HG03103 (cell line): ENCODE data around the gene IFI27.
"Not testable (repeated sequence)": the region's sequence is repeated elsewhere in the genome, so short reads cannot be mapped to it uniquely, and the experiment has no call there.

ENCODE experiments used
- ATAC-seq: cut with Tn5 transposase; IDR thresholded peaks from one replicate; pipeline ENCODE4 v1.9.1; 2021; ENCODE audit warnings: low read depth; ENCODE audit not compliant: unreplicated experiment

IFI27 gene

DNA sequence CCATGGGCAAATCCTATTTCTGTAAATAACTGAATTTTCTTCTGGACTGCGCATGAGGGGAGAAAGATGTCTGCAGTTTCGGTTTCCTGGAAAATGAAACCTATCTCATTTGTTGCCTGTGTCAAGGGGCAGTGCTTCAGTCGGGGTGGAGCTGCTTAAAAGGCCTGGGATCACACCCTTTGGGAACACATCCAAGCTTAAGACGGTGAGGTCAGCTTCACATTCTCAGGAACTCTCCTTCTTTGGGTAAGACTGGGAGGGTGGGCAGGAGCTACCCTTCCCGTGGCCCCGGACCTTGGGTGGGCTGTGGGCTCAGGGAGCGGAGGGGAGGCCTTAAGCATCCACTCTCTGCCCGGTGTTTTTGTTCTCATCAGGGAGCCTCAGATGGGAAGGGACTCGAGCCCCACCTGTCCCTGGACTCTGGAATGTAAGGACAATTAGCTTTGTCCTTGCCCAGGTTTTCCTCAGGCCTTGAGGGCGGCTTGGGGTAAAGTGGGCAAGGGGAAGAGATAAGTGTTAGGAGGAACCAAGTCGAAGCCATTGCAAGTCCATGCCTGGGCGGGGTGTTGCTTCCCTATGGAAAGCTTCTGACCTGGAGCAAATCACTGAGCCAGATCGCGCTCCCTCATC is at the start of gene IFI27:
TSS of gene IFI27 (plus strand) at position 185 of the 630 bp plus-strand sequence.
- no peak for ATAC-seq

GRCh38 chr14:94062344-94062940 is 48.1 kb upstream of the IFI27 start:
- ATAC-seq, result no peak

DNA sequence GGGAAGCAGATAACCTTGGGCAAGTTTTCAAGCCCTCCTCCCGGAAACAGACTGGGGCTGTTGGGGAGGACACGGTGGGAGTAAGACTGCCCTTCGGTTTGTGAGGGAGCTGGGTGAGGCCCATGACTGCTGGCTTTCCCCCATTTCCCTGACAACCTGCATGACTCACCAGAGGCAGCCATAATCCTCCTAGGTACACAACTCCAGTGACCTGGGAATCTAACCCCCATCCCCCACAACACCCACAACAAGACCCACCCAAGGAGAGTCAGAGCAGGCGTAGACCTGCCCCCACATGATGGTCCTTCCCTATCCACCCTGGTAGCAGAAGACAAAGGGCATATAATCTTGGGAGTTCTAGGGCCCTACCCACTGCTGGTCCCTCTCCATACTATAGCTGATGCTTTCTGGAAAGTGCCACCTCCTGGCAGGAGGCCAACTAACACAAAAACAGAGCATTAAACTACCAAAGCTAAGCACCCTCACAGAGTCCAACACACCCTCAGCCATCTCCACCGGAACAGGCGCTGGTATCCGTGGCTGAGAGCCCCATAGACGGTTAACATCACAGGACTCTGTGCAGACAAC is 44.4 kb upstream of the IFI27 start:
- no peak for ATAC-seq

DNA sequence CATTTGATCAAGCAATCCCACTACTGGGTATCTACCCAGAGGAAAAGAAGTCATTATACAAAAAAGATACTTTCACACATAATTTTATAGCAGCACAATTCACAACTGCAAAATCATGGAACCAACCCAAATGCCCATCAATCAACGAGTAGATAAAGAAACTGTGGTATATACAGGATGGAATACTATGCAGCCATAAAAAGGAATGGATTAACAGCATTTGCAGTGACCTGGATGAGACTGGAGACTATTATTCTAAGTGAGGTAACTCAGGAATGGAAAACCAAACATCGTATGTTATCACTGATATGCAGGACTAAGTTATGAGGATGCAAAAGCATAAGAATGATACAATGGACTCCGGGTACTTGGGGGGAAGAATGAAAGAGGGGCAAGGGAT is 38.5 kb upstream of the IFI27 start:
- ATAC-seq, result not testable (repeated sequence)

GRCh38 chr14:94074534-94074933 is 36.0 kb upstream of the IFI27 start:
- no peak for ATAC-seq

DNA sequence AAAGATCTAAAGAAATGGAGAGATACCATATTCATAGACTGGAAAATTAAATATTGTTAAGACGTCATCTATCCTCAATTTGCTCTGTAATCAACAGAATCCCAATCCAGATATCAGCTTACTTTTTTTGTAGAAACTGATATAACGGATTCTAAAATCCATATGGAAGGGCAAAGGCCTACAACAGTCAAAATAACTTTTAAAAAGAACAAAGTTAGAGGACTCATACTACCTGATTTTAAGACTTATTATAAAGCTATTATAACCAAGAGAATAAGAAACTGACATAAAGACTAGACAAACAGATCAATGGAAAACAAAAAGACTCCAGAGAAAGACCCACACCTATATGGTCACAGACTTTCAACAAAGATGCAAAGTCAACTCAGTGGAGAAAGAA is 35.5 kb upstream of the IFI27 start:
- ATAC-seq, result no peak

- ATAC-seq, result no peak
These were observed 33.3 kb upstream of the IFI27 start for GRCh38 chr14:94077111-94077821.

- ATAC-seq, result no peak
These were observed 32.7 kb upstream of the IFI27 start for GRCh38 chr14:94077823-94078222.

- ATAC-seq, result peak; percentile 4
These were observed 30.5 kb upstream of the IFI27 start for GRCh38 chr14:94079891-94080620.

DNA sequence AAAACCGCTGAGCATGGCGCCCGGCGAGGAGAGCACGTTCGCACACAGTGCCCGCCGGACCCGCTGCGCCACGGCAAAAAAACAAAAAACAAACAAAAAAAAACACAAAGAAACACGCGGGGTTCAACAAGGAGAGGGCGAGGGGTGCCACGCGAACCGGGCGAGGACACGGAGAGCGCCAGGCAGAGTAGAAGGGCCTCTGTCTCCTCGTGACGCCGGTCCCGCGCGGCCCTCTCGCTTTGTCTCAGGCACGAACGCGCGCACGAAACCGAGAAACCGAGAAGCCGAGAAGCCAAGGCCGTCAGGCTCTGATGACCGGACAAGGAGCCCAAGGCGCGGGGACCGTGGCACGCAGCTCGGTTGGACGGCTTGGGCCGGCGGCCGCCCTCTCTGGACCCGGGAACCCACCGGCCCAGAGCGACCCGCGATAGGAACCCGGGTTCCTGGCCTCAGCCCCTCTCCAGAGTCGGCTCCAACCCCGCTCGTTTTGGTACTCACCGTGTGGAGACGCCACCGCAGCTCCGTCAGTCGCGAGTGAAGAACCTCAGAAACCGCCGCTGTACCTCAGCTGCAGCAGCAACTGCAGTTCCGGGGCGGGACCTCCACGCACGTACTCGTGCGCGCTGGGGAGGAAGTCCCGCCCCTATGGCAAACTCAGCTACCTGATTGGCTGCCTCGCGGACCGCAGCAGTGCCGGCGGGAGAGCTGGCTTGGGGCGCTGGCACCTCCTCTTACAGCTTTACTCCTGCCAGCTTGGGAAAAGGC is 29.7 kb upstream of the IFI27 start, which contains the start of the genes DDX24 and IFI27L1:
TSS of gene DDX24 (minus strand) at position 582 of the 765 bp plus-strand sequence. CDS start 1,460 bp downstream, outside the sequence.
TSS of gene IFI27L1 (plus strand) at position 690 of the 765 bp plus-strand sequence. CDS start 15,628 bp downstream, outside the sequence.
- peak; percentile 98 for ATAC-seq

- peak; percentile 15 for ATAC-seq
These were observed 29.1 kb upstream of the IFI27 start for GRCh38 chr14:94081386-94081820.

GRCh38 chr14:94087891-94088290 is 22.6 kb upstream of the IFI27 start:
- ATAC-seq, result no peak

- no peak for ATAC-seq
These were observed 22.0 kb upstream of the IFI27 start for GRCh38 chr14:94088516-94088915.

DNA sequence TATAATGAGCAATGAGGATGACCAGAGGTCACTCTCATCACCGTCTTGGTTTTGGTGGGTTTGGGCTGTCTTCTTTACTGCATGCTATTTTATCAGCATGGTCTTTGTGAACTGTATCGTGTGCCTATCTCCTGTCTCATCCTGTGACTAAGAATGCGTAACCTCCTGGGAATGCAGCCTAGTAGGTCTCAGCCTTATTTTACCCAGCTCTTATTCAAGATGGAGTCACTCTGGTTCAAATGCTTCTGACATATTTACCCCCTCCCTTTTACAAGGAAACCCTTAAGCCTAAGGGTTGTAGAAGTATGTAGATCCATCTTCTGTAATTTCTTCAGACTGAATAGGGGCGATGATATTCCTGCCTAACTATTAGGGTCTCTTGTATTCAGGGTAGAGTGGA is 21.1 kb upstream of the IFI27 start:
- no peak for ATAC-seq

DNA sequence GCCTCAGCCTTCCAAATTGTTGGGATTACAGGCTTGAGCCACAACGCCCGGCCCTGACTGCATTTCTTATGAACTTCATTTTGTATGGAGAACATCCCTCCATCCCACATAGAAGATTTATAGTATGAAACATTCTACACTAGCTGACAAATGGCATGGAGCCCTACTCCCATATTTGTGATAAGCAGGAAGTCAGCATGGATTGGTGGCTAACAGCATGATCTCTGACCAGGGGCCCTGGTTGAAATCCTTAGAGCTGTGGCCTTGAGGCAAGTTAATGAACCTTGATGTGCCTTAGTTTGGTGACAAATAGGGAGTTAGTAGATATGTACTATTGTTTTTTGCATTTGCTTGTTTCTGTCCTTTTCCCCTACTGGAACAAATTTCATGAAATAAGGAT is 17.1 kb upstream of the IFI27 start:
- ATAC-seq, result no peak

DNA sequence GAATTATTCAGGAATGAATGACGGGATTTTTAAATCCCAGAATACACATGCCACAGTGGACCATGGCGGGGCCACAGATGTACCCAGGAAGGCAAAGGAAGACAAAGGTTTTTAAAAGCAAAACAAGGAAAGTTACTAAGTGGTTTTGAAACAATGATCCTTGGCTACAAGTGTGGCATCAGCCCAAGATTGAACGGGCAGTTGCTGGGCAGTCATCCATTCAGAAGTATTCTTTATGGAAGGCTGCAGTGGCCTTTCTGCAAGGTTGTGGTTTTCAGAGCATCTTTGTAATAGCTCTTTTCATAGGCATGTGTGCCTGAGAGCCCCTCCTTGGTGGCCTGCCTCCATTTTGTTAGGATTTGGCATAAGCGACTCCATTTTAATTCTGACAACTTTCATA is 13.4 kb upstream of the IFI27 start:
- ATAC-seq, result no peak

DNA sequence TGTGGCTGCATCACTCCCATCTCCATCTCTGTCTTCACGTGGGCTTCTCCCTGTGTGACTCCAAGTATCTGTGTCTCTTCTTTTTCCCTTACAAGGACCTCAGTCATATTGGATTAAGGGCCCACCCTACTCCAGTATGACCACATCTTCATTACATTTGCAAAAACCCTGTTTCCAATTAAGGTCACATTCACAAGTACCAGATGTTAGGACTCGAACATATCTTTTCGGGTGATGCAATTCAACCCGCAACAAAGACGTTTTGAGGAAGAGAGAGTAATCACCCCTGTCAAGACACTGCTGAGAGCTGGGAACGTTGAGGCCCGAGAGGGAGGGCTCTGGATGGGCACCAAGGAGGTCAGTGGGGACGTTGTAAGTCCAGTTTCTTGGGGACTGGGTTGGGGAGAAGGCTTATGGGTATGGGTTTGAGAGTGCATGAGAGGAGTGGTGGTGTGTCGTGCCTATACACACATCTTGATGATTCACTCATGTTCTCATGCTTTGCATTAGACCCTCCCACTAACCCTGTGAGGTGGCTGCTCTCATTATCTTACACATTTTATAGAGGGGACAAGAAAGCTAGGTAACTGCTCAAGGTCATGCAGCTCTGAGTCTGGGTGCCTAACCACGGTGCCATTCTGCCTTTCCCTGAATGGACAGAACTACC is 12.1 kb upstream of the IFI27 start:
- ATAC-seq, result no peak

DNA sequence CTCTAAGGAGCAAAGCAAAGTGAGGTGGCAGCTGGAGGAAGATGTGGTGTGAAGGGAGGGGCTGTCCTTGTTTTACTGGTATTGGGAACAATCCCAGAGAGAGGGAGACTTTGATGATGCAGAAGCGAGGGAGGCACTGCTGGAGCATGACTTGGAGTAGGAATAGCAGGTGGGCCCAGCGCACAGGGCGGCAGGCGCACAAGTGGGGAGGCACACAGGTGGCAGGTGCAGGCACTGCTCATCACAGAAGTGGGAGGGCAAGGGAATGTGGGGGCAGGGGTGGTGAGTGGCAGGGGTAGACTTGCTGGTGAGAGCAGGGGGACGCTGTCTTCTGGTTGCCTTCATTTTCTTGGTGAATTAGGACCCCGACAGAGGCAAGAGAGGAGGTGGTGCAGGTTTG is 11.5 kb upstream of the IFI27 start:
- no peak for ATAC-seq

DNA sequence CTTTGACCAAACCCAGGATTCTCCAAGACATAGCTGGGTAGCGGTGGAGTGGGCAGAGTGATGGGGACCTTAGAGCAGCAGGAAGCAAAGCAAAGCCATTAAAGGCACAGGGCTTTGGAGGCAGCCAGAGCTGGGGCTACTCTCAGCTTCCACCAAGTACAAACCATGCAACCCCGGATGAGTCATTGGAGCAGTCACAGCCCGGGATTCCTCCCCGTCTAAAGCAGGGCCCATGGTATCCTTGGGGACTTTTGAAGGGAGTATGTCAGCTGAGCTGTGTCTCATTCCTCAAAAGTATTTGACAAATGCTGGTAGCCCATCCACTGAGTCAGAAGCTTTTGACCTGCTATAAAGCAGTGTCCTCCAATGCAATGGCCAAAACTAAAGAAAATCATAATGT is 9.7 kb upstream of the IFI27 start:
- no peak for ATAC-seq
